GM19467 (cell line): Measurements from ENCODE around the gene PDIK1L.

Experiments
- ATAC-seq: cut with Tn5 transposase; IDR thresholded peaks from one replicate; pipeline ENCODE4 v1.9.1; 2021; ENCODE audit warnings: mild to moderate bottlenecking, moderate library complexity; ENCODE audit not compliant: unreplicated experiment

Gene PDIK1L

DNA sequence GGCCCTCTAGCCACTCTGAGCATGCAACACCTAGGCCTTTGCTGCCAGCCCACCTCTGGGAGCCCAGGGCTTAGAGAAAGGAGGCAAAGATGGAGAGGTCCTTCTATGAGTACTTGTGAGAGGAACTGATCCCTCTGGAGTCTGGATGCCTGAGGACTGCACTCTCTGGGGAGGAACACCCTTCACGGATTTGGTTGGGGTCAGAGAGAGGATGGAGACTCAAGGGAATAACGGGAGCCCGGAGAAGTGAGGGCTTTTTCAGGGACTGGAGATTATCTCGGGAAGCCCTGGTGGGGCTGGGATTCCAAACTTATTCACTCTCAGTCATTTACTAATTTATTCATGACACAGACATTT is 57.6 kb downstream of the PDIK1L start:
- ATAC-seq = no peak

DNA sequence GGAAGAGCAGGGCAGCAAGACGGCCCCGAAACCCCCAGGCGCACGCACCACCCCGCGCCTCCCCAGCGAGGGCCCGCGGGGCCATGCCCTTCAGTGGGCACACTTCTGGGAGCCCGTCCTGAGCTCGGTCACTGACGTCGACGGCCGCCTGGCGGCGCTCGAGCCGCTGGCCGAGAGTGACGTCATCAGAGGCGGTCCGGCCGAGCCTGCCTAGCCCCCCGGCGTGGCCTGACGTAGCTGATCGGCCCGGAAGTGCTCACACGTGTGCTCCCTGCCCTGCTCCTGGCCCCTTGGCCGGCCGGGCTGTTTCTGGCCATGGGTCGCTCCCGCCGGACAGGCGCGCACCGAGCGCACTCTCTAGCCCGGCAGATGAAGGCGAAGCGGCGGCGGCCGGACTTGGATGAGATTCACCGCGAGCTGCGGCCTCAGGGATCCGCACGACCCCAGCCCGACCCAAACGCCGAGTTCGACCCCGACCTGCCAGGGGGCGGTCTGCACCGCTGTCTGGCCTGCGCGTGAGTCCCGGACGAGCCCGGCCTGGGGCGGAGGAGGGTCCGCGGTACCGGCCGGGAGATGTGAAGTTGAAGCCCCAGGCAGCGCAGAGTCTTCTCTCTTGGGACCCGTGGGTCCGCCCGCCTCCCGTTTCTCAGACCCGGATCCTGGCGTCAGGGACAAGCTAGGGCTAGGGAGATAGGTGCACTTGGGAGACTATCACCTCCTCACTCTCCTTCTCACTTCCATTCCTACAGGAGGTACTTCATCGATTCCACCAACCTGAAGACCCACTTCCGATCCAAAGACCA is 58.2 kb downstream of the PDIK1L start, which contains the start of gene ZNF593:
Gene ZNF593, plus strand, starts transcription at position 240 of the 803 bp plus-strand sequence. Its CDS starts 76 bp downstream, at position 316.
- ATAC-seq = peak; percentile 89

GRCh38 chr1:26170472-26170821 is 58.8 kb downstream of the PDIK1L start:
- no peak for ATAC-seq

DNA sequence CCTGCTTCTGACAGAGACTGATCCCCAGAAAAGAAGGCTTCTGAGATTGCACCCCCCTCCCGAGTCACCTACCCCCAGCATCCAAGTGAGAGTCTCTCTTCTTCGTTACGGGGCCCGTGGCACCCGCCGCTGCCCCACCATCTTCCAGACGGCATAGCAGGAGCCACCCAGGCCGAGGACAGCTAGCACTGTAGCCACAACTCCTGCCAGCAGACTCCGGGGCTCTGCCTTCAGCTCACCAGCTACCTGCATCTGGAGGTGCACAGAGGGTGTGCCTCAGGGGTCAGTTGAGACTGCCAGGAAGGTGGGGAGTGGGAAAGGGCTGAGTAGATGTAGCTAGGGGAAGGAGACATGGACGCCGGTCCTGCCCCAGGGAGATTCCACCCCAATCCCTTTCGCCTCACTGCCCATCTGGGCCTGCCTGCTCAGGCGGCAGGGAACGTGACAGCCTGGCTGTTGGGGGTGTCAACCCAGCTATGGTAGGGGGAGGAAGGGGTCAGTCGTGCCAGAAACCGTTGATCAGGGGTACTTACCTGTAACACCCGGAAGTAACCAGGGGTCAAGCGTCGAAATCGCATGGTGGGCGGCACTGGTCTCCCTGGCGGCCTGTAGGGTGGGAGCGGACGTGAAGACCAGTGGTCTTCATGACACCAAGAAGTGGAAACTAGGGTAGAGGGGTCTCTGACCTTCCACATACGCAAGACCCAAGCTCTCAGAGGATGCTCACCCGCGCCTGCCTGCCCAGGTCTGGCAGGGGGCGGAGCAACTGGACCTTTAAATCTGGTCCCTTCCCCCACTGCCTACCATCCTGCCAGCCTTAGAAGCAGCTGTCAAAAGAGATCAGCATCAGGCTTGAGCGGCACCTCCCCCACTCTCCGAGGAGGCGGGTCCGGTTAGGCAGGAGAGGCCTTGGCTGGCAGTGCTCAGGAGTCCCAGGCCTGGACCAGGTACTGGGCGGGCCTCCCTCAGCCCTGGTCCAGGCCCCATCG is 59.8 kb downstream of the PDIK1L start, which contains the start of gene ZNF593OS:
Gene ZNF593OS, minus strand, starts transcription at position 749 of the 989 bp plus-strand sequence. Its CDS starts 171 bp downstream, at position 578.
- no peak for ATAC-seq
